NCI-H82 (cell line): ENCODE data around the gene NCLN.
A peak's percentile ranks its signal among the peaks of the same experiment; 100 is the strongest.
"Not testable (repeated sequence)": the region's sequence is repeated elsewhere in the genome, so short reads cannot be mapped to it uniquely, and the experiment has no call there.

Experiments
- DNase-seq: peaks from one replicate; lab custom pipeline; 2025; lab: John Stamatoyannopoulos, UW

NCLN gene

GRCh38 chr19:3198901-3199700 is 13.4 kb downstream of the NCLN start:
- no peak for DNase-seq

- DNase-seq, result no peak
These were observed 15.5 kb downstream of the NCLN start for GRCh38 chr19:3201072-3201700.

DNA sequence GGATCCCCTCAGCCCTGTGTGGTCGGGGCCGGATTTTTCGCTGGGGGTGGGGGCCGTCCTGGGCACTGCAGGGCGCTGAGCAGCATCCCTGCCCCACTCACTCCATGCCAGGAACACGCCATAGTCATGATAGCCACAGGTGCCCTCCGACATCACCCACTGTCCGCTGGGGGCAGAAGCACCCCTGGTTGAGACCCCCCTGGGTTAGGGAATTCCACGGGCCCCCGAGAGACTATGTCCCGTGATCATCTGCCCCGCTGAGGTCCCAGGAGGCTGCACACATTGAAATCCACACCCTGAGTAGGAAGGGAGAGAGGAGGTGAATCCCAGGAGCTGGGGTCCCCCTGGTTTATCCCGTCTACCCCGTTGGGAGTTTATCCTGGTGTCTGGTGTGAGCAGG is 16.2 kb downstream of the NCLN start:
- no peak for DNase-seq

GRCh38 chr19:3202346-3202745 is 16.6 kb downstream of the NCLN start:
- DNase-seq, result no peak

DNA sequence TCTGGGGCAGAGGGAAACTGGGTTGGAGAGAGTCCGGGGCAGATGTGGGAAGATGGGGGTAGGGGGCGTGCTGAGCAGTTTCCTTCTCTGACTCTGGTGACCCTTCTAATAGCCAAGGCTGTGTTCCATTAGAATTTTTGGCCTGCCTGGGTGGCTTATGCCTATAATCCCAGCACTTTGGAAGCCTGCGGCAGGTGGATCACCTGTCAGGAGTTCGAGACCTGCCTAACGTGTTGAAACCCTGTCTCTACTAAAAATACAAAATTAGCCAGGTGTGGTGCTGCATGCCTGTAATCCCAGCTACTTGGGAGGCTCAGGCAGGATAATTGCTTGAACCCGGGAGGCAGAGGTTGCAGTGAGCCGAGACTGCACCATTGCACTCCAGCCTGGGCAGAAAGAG is 17.2 kb downstream of the NCLN start:
- not testable (repeated sequence) for DNase-seq

DNA sequence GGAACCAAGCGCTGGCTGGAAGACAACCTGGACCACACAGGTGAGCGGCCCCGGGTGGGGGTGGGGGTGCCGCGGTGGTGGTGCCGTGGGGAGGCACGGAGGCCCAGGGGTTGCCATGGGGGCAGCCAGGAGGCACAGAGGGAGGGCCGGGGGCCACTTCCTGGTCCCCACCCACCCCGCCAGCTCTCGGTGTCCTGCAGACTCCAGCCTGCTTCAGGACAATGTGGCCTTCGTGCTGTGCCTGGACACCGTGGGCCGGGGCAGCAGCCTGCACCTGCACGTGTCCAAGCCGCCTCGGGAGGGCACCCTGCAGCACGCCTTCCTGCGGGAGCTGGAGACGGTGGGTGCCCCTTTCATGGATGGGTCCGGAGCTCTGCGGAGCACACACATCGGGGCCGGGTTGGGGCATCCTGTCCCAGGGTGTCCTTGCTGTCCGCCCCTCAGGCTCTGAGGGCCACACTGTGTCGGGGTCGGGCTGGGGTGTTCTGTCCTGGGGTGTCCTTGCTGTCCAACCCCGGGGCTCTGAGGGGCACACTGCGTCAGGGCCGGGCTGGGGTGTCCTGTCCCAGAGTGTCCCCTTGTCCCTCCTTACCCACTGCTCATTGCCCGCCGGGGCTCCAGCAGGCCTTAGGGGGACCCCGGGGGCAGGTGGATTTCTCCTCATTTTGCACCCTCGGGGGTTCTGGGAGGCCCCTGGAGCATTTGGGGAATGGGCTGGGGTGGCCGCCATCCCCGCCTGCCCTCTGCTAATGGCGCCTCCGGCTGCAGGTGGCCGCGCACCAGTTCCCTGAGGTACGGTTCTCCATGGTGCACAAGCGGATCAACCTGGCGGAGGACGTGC is 18.3 kb downstream of the NCLN start:
- DNase-seq, result no peak

- no peak for DNase-seq
These were observed 19.0 kb downstream of the NCLN start for GRCh38 chr19:3204646-3205275.

DNA sequence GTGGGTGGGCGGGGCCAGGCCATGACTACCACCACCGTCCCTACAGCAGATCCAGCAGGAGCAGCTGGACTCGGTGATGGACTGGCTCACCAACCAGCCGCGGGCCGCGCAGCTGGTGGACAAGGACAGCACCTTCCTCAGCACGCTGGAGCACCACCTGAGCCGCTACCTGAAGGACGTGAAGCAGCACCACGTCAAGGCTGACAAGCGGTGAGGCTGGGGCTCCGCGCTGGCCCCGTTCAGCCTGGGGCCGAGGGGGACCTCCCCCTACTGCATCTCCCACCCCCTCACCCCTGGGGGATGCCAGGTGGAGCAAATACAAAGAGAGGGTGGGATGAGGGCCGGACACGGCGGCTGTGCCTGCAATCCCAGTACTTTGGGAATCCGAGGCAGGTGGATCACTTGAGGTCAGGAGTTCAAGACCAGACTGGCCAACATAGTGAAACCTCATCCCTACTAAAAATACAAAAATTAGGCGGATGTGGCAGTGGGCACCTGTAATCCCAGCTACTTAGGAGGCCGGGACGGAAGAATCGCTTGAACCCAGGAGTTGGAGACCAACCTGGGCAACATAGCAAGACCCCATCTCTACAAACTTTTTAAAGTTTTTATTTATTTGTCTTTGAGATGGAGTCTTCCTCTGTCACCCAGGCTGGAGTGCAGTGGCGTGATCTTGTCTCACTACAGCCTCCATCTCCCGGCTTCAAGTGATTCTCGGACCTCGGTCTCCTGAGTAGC is 20.7 kb downstream of the NCLN start:
- DNase-seq, result no peak

GRCh38 chr19:3207461-3208242 is 21.9 kb downstream of the NCLN start:
- DNase-seq, result no peak

DNA sequence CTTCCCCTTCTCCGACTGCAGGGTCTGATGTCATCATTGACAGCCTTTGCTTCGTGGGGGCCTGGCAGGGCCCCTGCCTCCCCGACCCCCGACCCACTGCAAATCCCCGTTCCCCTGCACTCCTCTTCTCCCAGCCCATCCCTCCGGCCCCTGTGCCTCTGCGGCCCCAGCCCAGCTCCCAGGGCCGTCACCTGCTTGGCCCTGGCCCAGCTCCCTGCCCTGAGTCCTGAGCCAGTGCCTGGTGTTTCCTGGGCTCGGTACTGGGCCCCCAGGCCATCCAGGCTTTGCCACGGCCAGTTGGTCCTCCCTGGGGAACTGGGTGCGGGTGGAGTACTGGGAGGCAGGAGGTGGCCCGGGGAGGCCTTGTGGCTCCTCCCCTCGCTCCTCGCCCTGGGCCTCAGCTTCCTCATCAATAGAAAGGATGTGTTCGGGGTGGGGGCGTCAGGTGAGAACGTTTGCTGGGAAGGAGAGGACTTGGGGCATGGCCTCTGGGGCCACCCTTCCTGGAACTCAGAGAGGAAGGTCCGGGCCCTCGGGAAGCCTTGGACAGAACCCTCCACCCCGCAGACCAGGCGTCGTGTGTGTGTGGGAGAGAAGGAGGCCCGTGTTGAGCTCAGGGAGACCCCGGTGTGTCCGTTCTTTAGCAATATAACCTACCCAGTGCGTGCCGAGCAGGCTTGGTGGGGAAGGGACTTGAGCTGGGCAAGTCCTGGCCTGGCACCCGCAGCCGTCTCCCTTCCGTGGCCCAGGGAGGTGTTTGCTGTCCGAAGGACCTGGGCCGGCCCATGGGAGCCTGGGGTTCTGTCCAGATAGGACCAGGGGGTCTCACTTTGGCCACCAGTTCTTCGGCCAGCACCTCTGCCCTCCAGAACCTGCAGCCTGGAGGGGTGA is 22.8 kb downstream of the NCLN start:
- no peak for DNase-seq

DNA sequence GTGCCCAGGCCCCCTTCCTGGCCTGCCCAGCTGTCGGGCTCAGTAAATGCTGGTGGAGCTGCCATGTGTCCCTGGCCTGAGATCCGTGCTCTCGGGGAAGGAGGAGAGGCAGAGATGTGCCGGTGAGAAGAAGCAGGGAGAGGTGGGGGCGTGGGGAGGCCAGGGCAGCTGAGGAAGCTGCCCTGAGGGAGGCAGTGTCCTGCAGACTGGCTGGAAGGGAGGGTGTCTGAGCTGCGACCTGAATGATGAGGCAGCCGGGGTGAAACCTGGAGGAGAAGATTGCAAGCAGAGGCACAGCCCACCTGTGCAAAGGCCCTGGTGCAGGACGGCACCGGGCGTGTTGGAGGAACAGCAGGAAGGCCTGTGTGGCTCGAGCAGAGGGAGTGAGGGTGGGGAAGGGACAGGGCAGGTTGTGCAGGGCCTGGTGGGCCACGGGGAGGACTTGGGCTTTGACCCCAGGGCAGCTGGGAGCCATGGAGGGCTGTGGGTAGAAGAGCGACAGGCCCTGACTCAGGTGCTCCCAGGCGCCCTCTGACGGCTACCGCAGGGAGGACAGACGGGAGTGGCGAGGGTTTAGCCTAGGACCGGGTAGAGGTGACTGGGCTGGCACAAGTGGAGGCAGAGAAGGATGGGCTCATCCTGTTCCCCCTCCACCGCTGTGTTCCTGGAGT is 24.8 kb downstream of the NCLN start:
- DNase-seq, result peak; percentile 46

DNA sequence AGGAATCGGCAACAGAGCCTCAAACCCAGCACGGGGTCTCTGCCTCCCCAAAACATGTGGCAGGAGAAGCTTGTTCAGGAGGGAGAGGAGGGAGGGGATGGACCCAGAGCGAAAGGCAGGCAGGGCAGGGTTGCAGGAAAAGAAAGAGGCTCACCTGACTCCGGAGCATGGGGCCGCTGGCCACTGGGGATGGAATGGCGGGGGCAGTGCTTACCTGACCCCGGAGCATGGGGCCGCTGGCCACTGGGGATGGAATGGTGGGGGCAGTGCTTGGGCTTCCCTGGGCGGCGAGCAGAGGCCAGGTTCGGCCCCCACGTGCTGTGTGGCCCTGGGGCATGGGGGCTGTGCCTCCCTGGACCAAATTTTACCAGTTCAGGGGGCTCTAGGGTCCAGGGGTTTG is 25.5 kb downstream of the NCLN start:
- DNase-seq, result no peak

GRCh38 chr19:3213159-3213558 is 27.4 kb downstream of the NCLN start:
- no peak for DNase-seq

- no peak for DNase-seq
These were observed 31.1 kb downstream of the NCLN start for GRCh38 chr19:3216874-3217273.

DNA sequence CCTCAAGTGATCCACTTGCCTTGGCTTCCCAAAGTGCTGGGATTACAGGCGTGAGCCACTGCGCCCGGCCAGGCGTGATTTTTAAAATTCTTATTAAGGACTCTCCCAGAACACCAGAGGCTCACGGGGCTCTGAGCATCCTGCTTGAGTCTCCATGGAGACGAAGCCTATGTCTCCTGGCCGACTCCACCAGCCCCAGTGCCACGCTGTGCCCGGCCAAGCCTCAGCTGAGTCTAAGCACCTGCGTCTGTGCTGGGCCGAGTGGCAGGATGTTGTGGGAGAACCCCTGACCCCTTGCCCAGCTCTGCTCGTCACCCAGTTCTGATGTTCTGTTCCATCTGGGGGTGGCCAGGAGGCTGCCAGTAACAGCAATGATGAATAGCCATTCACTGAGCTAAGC is 34.8 kb downstream of the NCLN start:
- no peak for DNase-seq

DNA sequence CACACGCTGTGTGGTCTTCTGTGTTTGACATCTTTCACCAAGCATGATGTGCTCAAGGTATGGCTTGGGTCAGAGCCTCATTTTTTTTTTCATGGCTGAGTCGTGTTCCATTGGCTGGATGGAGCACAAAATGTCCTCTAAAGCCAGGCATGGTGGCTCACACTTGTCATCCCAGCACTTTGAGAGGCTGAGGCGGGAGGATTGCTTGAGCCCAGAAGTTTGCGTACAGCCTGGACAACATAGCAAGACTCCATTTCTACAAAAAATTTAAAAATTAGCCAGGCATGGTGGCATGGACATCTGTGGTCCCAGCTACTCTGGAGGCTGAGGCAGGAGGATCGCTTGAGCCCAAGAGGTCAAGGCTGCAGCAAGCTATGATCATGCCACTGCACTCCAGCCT is 35.8 kb downstream of the NCLN start:
- DNase-seq, result not testable (repeated sequence)

DNA sequence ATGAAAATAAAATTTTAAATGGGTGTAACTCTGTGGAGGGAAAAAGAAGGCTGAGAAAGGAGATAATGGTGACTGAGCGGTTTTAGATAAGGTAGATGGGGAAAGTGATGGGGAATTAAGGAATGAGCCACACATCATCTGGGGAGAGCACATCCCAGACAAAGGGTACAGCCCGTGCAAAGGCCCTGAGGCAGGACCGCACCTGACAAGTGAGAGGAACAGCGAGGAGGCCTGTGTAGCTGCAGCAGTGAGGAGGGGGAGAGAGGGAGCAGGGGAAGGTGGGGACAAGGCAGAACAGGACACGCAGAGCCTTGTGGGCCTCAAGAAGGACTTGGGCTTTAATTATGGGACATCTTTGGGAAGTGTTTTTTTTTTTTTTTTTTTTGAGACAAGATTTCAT is 37.0 kb downstream of the NCLN start:
- no peak for DNase-seq

GRCh38 chr19:3224346-3225168 is 38.8 kb downstream of the NCLN start, which contains the start of gene CELF5:
TSS of gene CELF5 (plus strand) at chr19:3224661. CDS start at chr19:3224740, 79 bp downstream.
- peak; percentile 63 for DNase-seq
